Measurements from ENCODE around the gene ZNF19. TPM values are rescaled to one million over a fixed set of nuclear protein-coding genes. Genes with fewer than 3 reads are reported as not detected.

ZNF19 gene
- total and polyA plus RNA-seq, 9 of the 15 experiments (the other 6 are each of a cell fraction or from before 2014, with no cell fraction given) = 1.2 to 2.8 (median 1.8) TPM

DNA sequence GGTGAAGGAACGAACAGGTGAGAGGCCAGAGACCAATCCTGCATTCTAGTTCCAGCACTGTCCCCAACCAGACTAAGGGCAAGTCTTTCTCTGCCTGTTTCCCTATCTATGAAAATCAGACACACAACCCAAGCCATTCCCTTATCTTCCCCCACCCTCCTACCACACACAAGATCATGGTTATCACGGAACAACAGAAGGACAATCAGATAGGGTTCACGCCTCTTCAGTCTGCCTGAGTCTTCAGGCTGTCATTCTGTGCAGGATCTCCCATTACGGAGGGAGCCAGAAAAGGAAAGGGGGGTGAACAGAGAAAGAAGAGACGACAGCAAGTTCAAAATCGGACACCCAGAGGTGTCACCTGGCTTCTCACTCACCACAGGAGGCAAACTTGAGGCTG is 58.4 kb downstream of the ZNF19 start (continued):
- TF ChIP-seq, protein P1, sequence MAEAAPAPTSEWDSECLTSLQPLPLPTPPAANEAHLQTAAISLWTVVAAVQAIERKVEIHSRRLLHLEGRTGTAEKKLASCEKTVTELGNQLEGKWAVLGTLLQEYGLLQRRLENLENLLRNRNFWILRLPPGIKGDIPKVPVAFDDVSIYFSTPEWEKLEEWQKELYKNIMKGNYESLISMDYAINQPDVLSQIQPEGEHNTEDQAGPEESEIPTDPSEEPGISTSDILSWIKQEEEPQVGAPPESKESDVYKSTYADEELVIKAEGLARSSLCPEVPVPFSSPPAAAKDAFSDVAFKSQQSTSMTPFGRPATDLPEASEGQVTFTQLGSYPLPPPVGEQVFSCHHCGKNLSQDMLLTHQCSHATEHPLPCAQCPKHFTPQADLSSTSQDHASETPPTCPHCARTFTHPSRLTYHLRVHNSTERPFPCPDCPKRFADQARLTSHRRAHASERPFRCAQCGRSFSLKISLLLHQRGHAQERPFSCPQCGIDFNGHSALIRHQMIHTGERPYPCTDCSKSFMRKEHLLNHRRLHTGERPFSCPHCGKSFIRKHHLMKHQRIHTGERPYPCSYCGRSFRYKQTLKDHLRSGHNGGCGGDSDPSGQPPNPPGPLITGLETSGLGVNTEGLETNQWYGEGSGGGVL (CRISPR knock-in tag; IDR thresholded peaks at IDR 0.05) = no peak
- no peak for TF ChIP-seq TAF1 (IDR thresholded peaks at IDR 0.05; ENCODE audit: control insufficient read depth, extremely low read depth, insufficient read depth, low read length, severe bottlenecking)
- TF ChIP-seq TCF3 (CRISPR knock-in tag; IDR thresholded peaks at IDR 0.05) = peak; percentile 90
- TF ChIP-seq ZBTB17 (CRISPR knock-in tag; IDR thresholded peaks at IDR 0.05) = 0 out of 2 replicates have a peak, but pooled peaks have one; percentile 45
- TF ChIP-seq ERF (CRISPR knock-in tag; IDR thresholded peaks at IDR 0.05) = no peak
- TF ChIP-seq, protein P2, sequence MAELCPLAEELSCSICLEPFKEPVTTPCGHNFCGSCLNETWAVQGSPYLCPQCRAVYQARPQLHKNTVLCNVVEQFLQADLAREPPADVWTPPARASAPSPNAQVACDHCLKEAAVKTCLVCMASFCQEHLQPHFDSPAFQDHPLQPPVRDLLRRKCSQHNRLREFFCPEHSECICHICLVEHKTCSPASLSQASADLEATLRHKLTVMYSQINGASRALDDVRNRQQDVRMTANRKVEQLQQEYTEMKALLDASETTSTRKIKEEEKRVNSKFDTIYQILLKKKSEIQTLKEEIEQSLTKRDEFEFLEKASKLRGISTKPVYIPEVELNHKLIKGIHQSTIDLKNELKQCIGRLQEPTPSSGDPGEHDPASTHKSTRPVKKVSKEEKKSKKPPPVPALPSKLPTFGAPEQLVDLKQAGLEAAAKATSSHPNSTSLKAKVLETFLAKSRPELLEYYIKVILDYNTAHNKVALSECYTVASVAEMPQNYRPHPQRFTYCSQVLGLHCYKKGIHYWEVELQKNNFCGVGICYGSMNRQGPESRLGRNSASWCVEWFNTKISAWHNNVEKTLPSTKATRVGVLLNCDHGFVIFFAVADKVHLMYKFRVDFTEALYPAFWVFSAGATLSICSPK (IDR thresholded peaks at IDR 0.05; ENCODE audit: borderline replicate concordance) = no peak
- TF ChIP-seq, protein P3, sequence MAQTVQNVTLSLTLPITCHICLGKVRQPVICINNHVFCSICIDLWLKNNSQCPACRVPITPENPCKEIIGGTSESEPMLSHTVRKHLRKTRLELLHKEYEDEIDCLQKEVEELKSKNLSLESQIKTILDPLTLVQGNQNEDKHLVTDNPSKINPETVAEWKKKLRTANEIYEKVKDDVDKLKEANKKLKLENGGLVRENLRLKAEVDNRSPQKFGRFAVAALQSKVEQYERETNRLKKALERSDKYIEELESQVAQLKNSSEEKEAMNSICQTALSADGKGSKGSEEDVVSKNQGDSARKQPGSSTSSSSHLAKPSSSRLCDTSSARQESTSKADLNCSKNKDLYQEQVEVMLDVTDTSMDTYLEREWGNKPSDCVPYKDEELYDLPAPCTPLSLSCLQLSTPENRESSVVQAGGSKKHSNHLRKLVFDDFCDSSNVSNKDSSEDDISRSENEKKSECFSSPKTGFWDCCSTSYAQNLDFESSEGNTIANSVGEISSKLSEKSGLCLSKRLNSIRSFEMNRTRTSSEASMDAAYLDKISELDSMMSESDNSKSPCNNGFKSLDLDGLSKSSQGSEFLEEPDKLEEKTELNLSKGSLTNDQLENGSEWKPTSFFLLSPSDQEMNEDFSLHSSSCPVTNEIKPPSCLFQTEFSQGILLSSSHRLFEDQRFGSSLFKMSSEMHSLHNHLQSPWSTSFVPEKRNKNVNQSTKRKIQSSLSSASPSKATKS (CRISPR knock-in tag; IDR thresholded peaks at IDR 0.05) = no peak
- TF ChIP-seq MTA1 (IDR thresholded peaks at IDR 0.05; ENCODE audit: borderline replicate concordance) = peak; percentile 91
- no peak for TF ChIP-seq NFE2L1 (tag; IDR thresholded peaks at IDR 0.05; ENCODE audit: borderline replicate concordance, low read depth)
- peak in 1 of 2 experiments; percentile 85; a peak in 2 of 4 replicates for TF ChIP-seq HDAC1 (IDR thresholded peaks at IDR 0.05)
- no peak for TF ChIP-seq ZNF695 (CRISPR knock-in tag; IDR thresholded peaks at IDR 0.05)
- no peak for TF ChIP-seq RBBP5 (IDR thresholded peaks at IDR 0.05; ENCODE audit: borderline replicate concordance, insufficient read depth, low read length, poor library complexity, severe bottlenecking)
- no peak; the same call in 1 of the 2 replicates for TF ChIP-seq TARDBP (IDR thresholded peaks at IDR 0.05)
- TF ChIP-seq KAT7 (CRISPR knock-in tag; IDR thresholded peaks at IDR 0.05; ENCODE audit: borderline replicate concordance) = no peak
- peak; percentile 84 for TF ChIP-seq CTBP1 (IDR thresholded peaks at IDR 0.05; ENCODE audit: borderline replicate concordance)
- 0 out of 2 replicates have a peak, but pooled peaks have one; percentile 54 for TF ChIP-seq DIDO1 (tag; IDR thresholded peaks at IDR 0.05; ENCODE audit: low read depth)
- TF ChIP-seq ZKSCAN1 (IDR thresholded peaks at IDR 0.05; ENCODE audit: low read depth, low read length) = no peak
- TF ChIP-seq ZC3H4 (CRISPR knock-in tag; IDR thresholded peaks at IDR 0.05; ENCODE audit: borderline replicate concordance) = no peak
- TF ChIP-seq SREBF2 (CRISPR knock-in tag; IDR thresholded peaks at IDR 0.05) = no peak
- no peak for TF ChIP-seq ZNF57 (CRISPR knock-in tag; IDR thresholded peaks at IDR 0.05)
- TF ChIP-seq SRSF7 (optimal IDR thresholded peaks at IDR 0.05; ENCODE audit: low read depth, low read length) = no peak
- 0 out of 2 replicates have a peak, but pooled peaks have one; percentile 6 for TF ChIP-seq ZNF134 (CRISPR knock-in tag; conservative IDR thresholded peaks at IDR 0.05)
- no peak for TF ChIP-seq BCL6 (CRISPR knock-in tag; IDR thresholded peaks at IDR 0.05)
- TF ChIP-seq, protein P4, sequence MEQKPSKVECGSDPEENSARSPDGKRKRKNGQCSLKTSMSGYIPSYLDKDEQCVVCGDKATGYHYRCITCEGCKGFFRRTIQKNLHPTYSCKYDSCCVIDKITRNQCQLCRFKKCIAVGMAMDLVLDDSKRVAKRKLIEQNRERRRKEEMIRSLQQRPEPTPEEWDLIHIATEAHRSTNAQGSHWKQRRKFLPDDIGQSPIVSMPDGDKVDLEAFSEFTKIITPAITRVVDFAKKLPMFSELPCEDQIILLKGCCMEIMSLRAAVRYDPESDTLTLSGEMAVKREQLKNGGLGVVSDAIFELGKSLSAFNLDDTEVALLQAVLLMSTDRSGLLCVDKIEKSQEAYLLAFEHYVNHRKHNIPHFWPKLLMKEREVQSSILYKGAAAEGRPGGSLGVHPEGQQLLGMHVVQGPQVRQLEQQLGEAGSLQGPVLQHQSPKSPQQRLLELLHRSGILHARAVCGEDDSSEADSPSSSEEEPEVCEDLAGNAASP (IDR thresholded peaks at IDR 0.05) = no peak
